Transverse colon (tissue), 3 donors: ENCODE data around the gene SAT2.

ENCODE experiments used
- POLR2A ChIP-seq: fragments of 450-650 bp; IDR thresholded peaks from one replicate; pipeline ENCODE4 v1.6.1; 2016; ENCODE audit warnings: antibody characterized with exemption, mild to moderate bottlenecking, moderate library complexity
- TF ChIP-seq, protein P1 (sequence below), 5 experiments: fragments of 200-600 bp in 3 of 5; fragments of 450-650 bp in 2 of 5; sonication (generic) in 3 of 5; IDR thresholded peaks; 1 replicate in 2 of 5; 2 replicates in 3 of 5; pipeline ENCODE4 v1.5.1; 2016 to 2017; ENCODE audit warnings: antibody characterized with exemption in 5 of 5, inconsistent platforms in 3 of 5, mild to moderate bottlenecking in 2 of 5, moderate library complexity in 1 of 5

DNA sequence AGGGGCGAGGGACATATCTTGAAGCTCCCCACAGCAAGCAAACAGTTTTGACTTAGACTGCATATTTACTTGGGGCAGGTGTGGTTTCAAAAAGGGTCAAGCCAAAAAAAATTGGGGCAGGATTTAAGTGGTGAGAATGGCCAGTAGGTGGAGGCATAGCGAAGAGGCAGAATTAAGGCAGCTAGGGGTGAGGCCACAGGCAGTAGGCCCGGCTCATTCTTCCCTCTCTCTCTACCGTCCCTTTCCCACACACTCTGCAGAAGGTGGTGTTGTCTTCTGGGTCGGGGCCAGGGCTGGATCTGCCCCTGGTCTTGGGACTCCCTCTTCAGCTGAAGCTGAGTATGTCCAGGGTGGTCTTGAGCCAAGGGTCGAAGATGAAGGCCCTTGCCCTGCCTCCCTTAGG, 4.9 kb upstream of the SAT2 start:
- TF ChIP-seq, protein P1, sequence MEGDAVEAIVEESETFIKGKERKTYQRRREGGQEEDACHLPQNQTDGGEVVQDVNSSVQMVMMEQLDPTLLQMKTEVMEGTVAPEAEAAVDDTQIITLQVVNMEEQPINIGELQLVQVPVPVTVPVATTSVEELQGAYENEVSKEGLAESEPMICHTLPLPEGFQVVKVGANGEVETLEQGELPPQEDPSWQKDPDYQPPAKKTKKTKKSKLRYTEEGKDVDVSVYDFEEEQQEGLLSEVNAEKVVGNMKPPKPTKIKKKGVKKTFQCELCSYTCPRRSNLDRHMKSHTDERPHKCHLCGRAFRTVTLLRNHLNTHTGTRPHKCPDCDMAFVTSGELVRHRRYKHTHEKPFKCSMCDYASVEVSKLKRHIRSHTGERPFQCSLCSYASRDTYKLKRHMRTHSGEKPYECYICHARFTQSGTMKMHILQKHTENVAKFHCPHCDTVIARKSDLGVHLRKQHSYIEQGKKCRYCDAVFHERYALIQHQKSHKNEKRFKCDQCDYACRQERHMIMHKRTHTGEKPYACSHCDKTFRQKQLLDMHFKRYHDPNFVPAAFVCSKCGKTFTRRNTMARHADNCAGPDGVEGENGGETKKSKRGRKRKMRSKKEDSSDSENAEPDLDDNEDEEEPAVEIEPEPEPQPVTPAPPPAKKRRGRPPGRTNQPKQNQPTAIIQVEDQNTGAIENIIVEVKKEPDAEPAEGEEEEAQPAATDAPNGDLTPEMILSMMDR (IDR thresholded peaks at IDR 0.05), result peak; percentile 37 to 65 (median 50)
- no peak for TF ChIP-seq POLR2A
